HepG2 (cell line): Measurements from ENCODE around the gene ARL8B. TPM values are rescaled to one million over a fixed set of nuclear protein-coding genes. Genes with fewer than 3 reads are reported as not detected.

Experiments
- ATAC-seq: fragments of 200-7000 bp; cut with Tn5 transposase; 3 replicates; pipeline ENCODE4 v1.9.1; 2020; ENCODE audit warnings: mild to moderate bottlenecking, moderate library complexity
- BruUV-seq: library from RNA; stranded (reverse); fragments of 400-500 nt; replicated peaks from 2 replicates; lab custom pipeline; 2021; lab: Mats Ljungman, UMichigan
- CTCF ChIA-PET: fragments of 300-600 bp; formaldehyde crosslinking; extraction: SDS; loops from one replicate; lab custom pipeline; 2021; ENCODE audit warnings: low total read pairs, inconsistent platforms, low intra/inter-chr PET ratio; lab: Yijun Ruan, JAX
- POLR2A ChIA-PET: fragments of 350-600 bp; sonication (Branson Sonifier 250); formaldehyde crosslinking; loops from one replicate; lab custom pipeline; 2020; ENCODE audit warnings: antibody characterized with exemption, inconsistent platforms; lab: Yijun Ruan, JAX
- DNase-seq: peaks from one replicate; pipeline ENCODE4 v3.0.0-alpha.2; 2015; ENCODE audit warnings: low spot score
- FAIRE-seq: peaks from 3 replicates; lab custom pipeline; 2011; peaks lifted over from hg19 to GRCh38; lab: Jason Lieb, UNC
- H2AFZ ChIP-seq: one replicate; pipeline ENCODE4 v1.6.1; 2011; ENCODE audit warnings: low read length, inconsistent platforms
- H3K27ac ChIP-seq: fragments of 300-600 bp; 3 replicates; pipeline ENCODE4 v1.8.0; 2011; ENCODE audit warnings: mixed run types, mild to moderate bottlenecking, mixed read lengths, low read length, inconsistent platforms; ENCODE audit not compliant: insufficient read depth; ENCODE audit errors: extremely low read length
- H3K27me3 ChIP-seq, 2 experiments: fragments of 200-600 bp in 1 of 2; 2 replicates in 1 of 2; 3 replicates in 1 of 2; pipeline versions ENCODE4 v1.6.0 to v1.8.0; 2011; ENCODE audit warnings: low read length in 2 of 2, mild to moderate bottlenecking in 2 of 2, moderate library complexity in 2 of 2, inconsistent platforms in 1 of 2; ENCODE audit not compliant: insufficient read depth in 2 of 2, control insufficient read depth in 1 of 2
- H3K36me3 ChIP-seq, 2 experiments: fragments of 200-600 bp in 1 of 2; replicated peaks in 1 of 2; 2 replicates in 1 of 2; 3 replicates in 1 of 2; pipeline versions ENCODE4 v1.5.1 to v1.8.0; 2011; ENCODE audit warnings: low read length in 2 of 2, inconsistent platforms in 1 of 2; ENCODE audit not compliant: insufficient read depth in 2 of 2, control insufficient read depth in 1 of 2
- H3K4me1 ChIP-seq: 2 replicates; pipeline ENCODE4 v1.5.1; 2012; ENCODE audit warnings: low read length, inconsistent platforms; ENCODE audit not compliant: insufficient read depth
- H3K4me2 ChIP-seq: 2 replicates; pipeline ENCODE4 v1.6.0; 2011; ENCODE audit warnings: low read depth, low read length, inconsistent platforms
- H3K4me3 ChIP-seq, 3 experiments: fragments of 200-600 bp in 1 of 3; sonication (generic), shearing (Covaris generic) in 1 of 3; replicated peaks in 1 of 3; 2 replicates each; pipeline ENCODE4 v1.5.1; 2011 to 2016; ENCODE audit warnings: low read length in 3 of 3, inconsistent platforms in 2 of 3, low read depth in 2 of 3, mild to moderate bottlenecking in 2 of 3, control low read depth in 1 of 3, mixed read lengths in 1 of 3; ENCODE audit not compliant: insufficient read depth in 1 of 3
- H3K79me2 ChIP-seq: one replicate; pipeline ENCODE4 v1.6.1; 2011; ENCODE audit warnings: low read length, inconsistent platforms; ENCODE audit not compliant: insufficient read depth
- H3K9ac ChIP-seq: 2 replicates; pipeline ENCODE4 v1.6.0; 2011; ENCODE audit warnings: mild to moderate bottlenecking, low read depth, low read length, inconsistent platforms; ENCODE audit not compliant: insufficient read depth
- H3K9me3 ChIP-seq: 2 replicates; pipeline ENCODE4 v1.5.1; 2012; ENCODE audit warnings: mild to moderate bottlenecking, low read length
- H4K20me1 ChIP-seq: 2 replicates; pipeline ENCODE4 v1.6.0; 2011; ENCODE audit warnings: inconsistent platforms, mild to moderate bottlenecking, low read length, moderate library complexity; ENCODE audit not compliant: insufficient read depth
- AHR ChIP-seq: IDR thresholded peaks from 2 replicates; pipeline ENCODE4 v1.6.1; 2018; ENCODE audit warnings: missing genetic modification reagents, missing compliant biosample characterization
- CHD2 ChIP-seq: IDR thresholded peaks from 2 replicates; pipeline ENCODE4 v1.6.1; 2011; ENCODE audit warnings: low read depth, low read length, improper control_type of control experiment
- FIP1L1 ChIP-seq: fragments of 200-400 bp; formaldehyde crosslinking; IDR thresholded peaks from 2 replicates; pipeline ENCODE4 v1.6.1; 2018; ENCODE audit warnings: low read depth, mild to moderate bottlenecking, low read length, moderate library complexity, borderline replicate concordance; ENCODE audit not compliant: insufficient read depth
- KAT7 ChIP-seq: IDR thresholded peaks from 2 replicates; pipeline ENCODE4 v1.6.1; 2018; ENCODE audit warnings: borderline replicate concordance, missing compliant biosample characterization
- NPAS2 ChIP-seq: sonication (generic); formaldehyde crosslinking; IDR thresholded peaks from 2 replicates; pipeline ENCODE4 v1.8.0; 2022; ENCODE audit warnings: mild to moderate bottlenecking, missing genetic modification reagents, borderline replicate concordance
- USF2 ChIP-seq, 2 experiments: sonication (generic) in 1 of 2; formaldehyde crosslinking in 1 of 2; IDR thresholded peaks; 2 replicates each; pipeline versions ENCODE4 v1.5.1 to v1.6.1; 2011 to 2020; ENCODE audit warnings: borderline replicate concordance in 1 of 2, low read depth in 1 of 2, low read length in 1 of 2, mild to moderate bottlenecking in 1 of 2, missing genetic modification reagents in 1 of 2, moderate library complexity in 1 of 2
- YY1 ChIP-seq: IDR thresholded peaks from 2 replicates; pipeline ENCODE4 v1.6.1; 2011; ENCODE audit warnings: low read length, low read depth, moderate library complexity, mild to moderate bottlenecking; ENCODE audit not compliant: insufficient read depth, insufficient replicate concordance
- ZNF710 ChIP-seq: sonication (generic); formaldehyde crosslinking; IDR thresholded peaks from 2 replicates; pipeline ENCODE4 v1.5.0; 2020; ENCODE audit warnings: mild to moderate bottlenecking, missing genetic modification reagents, borderline replicate concordance
- ZNF747 ChIP-seq: sonication (generic); formaldehyde crosslinking; IDR thresholded peaks from 2 replicates; pipeline ENCODE4 v1.8.1; 2023; ENCODE audit warnings: missing genetic modification reagents, mild to moderate bottlenecking, borderline replicate concordance
- WGBS: methylation state at CpG from one replicate; pipeline ENCODE4 v1.1.6; 2017; ENCODE audit warnings: low lambda C conversion rate; 5-methylcytosine and 5-hydroxymethylcytosine counted together
- in situ Hi-C: cut with HindIII; loops from 2 replicates; pipeline ENCODE4 v1.10.0; 2017; ENCODE audit warnings: low pct_unique_long_range_greater_than_20kb; ENCODE audit not compliant: extremely low pct_ligation_motif_present
- intact Hi-C: fragments of 100-400 bp; cut with micrococcal nuclease; formaldehyde crosslinking; loops from one replicate; pipeline ENCODE4 v1.10.0; 2022; ENCODE audit not compliant: unreplicated experiment
- polyA plus RNA-seq, 8 experiments: library from polyadenylated mRNA; depleted of rRNA in 3 of 8; stranded (reverse) in 7 of 8; unstranded in 1 of 8; fragments of >200 nt; fragmentation: Illumina TruSeq in 4 of 8; extraction: Trizol in 4 of 8; gene quantifications; 2 replicates each; pipeline versions ENCODE4 v1.2.1 to v1.2.3, GENCODE V29; 2011 to 2016; ENCODE audit warnings: low read depth in 4 of 8, missing spikeins in 1 of 8, mixed read lengths in 1 of 8; ENCODE audit not compliant: insufficient read depth in 1 of 8
- total RNA-seq, 5 experiments: library from RNA; depleted of rRNA; stranded (reverse); fragments of >200 nt; fragmentation: Illumina TruSeq; extraction: Trizol; gene quantifications; 2 replicates each; pipeline ENCODE4 v1.2.3, GENCODE V29; 2016; ENCODE audit warnings: low read depth in 1 of 5

The ARL8B gene
- total and polyA plus RNA-seq, 2 of the 13 experiments (the other 11 are each of a cell fraction or from before 2014, with no cell fraction given), result 23.5 to 30.4 TPM

DNA sequence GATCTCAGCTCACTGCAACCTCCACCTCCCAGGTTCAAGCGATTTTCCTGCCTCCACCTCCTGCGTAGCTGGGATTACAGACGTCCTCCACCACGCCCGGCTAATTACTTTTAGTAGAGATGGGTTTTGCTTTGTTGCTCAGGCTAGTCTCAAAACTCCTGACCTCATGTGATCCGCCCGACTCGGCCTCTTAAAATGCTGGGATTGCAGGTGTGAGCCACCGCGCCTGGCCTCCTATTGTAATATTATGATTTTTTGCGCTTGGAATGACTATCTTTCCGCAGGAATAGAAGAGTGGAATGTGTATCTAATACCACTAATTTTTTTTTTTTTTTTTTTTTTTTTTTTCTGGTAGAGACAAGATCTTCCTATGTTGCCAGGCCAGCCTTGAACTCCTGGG, 1.8 kb downstream of the ARL8B start:
- peak overlapping the region; percentile 82 for H3K27ac ChIP-seq
- in situ Hi-C loops, result loop anchor here (5.0 kb wide), 1 partner anchor 63 kb away; the partner anchor contains the start of gene EDEM1
- TF ChIP-seq YY1 (no peak), FIP1L1 (no peak), ZNF747 (CRISPR knock-in tag) (no peak), NPAS2 (CRISPR knock-in tag) (no peak), USF2 (IDR thresholded peaks at IDR 0.05; ENCODE audit: low read depth, low read length) (no peak), USF2 (CRISPR knock-in tag; IDR thresholded peaks at IDR 0.05; ENCODE audit: borderline replicate concordance) (no peak), AHR (CRISPR knock-in tag) (no peak), CHD2 (no peak), ZNF710 (no peak), KAT7 (CRISPR knock-in tag) (no peak)
- peak overlapping the region; percentile 80 for H3K4me2 ChIP-seq
- peak overlapping the region; percentile 93 for H3K9ac ChIP-seq
- no peak for DNase-seq
- H3K9me3 ChIP-seq, result no peaks in the 10 kb centered on the region
- intact Hi-C loops, result loop anchor here (2.0 to 5.0 kb wide), 2 partner anchors 63 to 147 kb away; partner anchors contain the start of genes BHLHE40 and EDEM1
- no peaks in the 10 kb centered on the region; a peak in 1 of 5 replicates for H3K27me3 ChIP-seq
- BruUV-seq, result no TSS peak
- 85% methylated on average over 12 of the region's 12 CpGs for WGBS
- ChIA-PET CTCF (no interaction called here), POLR2A (interaction anchor here (0.8 to 1.1 kb wide), 2 partner anchors 9 to 403 kb away, joined by 3 to 4 read pairs; no protein-coding TSS in a partner anchor)
- peak overlapping the region; percentile 85 to 92 (median 91) for H3K4me3 ChIP-seq
- peaks cover 4% of the 10 kb centered on the region for H4K20me1 ChIP-seq
- H3K4me1 ChIP-seq, result peaks cover 35% of the 10 kb centered on the region
- no peak for ATAC-seq
- FAIRE-seq, result no peak
- no peaks in the 10 kb centered on the region for H3K36me3 ChIP-seq
- H2AFZ ChIP-seq, result no peak overlapping the region
- peaks cover 65% of the 10 kb centered on the region for H3K79me2 ChIP-seq
